Ovary (tissue), 9 donors: ENCODE results near the gene MAPK7. TPM values are rescaled to one million over a fixed set of nuclear protein-coding genes. Genes with fewer than 3 reads are reported as not detected.

ENCODE experiments used
- DNase-seq, 5 donors: peaks; one replicate each; pipeline ENCODE4 v3.0.0-alpha.2; 2019 to 2020
- H3K27ac ChIP-seq, 2 donors: fragments of 200-600 bp; one replicate each; pipeline versions ENCODE4 v1.5.1 to v1.8.0; 2019 to 2022
- H3K27me3 ChIP-seq: fragments of 200-600 bp; one replicate; pipeline ENCODE4 v1.8.0; 2022
- H3K36me3 ChIP-seq: fragments of 200-600 bp; sonication (generic); one replicate; pipeline ENCODE4 v1.5.1; 2019
- H3K4me1 ChIP-seq: one replicate; pipeline ENCODE4 v1.8.1; 2013; ENCODE audit warnings: mild to moderate bottlenecking, moderate library complexity; ENCODE audit not compliant: insufficient read depth
- H3K4me3 ChIP-seq: fragments of 200-600 bp; sonication (generic); one replicate; pipeline ENCODE4 v1.5.1; 2017
- H3K9me3 ChIP-seq, 2 donors: fragments of 200-600 bp in 1 of 2; sonication (generic) in 1 of 2; one replicate each; pipeline versions ENCODE4 v1.5.1 to v1.8.1; 2013 to 2019; ENCODE audit warnings: mild to moderate bottlenecking in 1 of 2, moderate library complexity in 1 of 2
- CTCF ChIP-seq, 3 donors: fragments of 450-650 bp in 2 of 3; fragments of 200-600 bp in 1 of 3; IDR thresholded peaks; one replicate each; pipeline versions ENCODE4 v1.5.1 to v1.8.0; 2016 to 2022; ENCODE audit warnings: antibody characterized with exemption in 3 of 3, mild to moderate bottlenecking in 1 of 3
- EP300 ChIP-seq: sonication (generic); formaldehyde crosslinking; IDR thresholded peaks from one replicate; pipeline ENCODE4 v1.6.1; 2017; ENCODE audit warnings: antibody characterized with exemption
- POLR2A ChIP-seq: fragments of 450-650 bp; IDR thresholded peaks from one replicate; pipeline ENCODE4 v1.6.1; 2017; ENCODE audit warnings: antibody characterized with exemption, mild to moderate bottlenecking, moderate library complexity
- WGBS, 3 donors: extraction: QIAGEN DNeasy Blood & Tissue Kit in 1 of 3; methylation state at CpG; one replicate each; pipeline versions ENCODE4 v1.1.5 to v1.1.7; 2013 to 2017; 5-methylcytosine and 5-hydroxymethylcytosine counted together
- intact Hi-C, 4 donors: fragments of 100-400 bp; cut with DNase I; formaldehyde crosslinking; loops; one replicate each; pipeline versions ENCODE4 v1.11.0 to v1.15.1; 2022 to 2023
- polyA plus RNA-seq, 2 donors: library from polyadenylated mRNA; stranded (reverse); fragments of 200-250 nt in 1 of 2; fragments of 350-450 nt in 1 of 2; fragmentation: Illumina TruSeq in 1 of 2; extraction: RNeasy Lipid Tissue Mini Kit (QIAGEN cat#74804) in 1 of 2; gene quantifications; one replicate each; pipeline ENCODE4 v1.2.3, GENCODE V29; 2013 to 2014
- total RNA-seq, 7 donors: library from RNA; depleted of rRNA in 2 of 7; stranded (reverse); fragments of >200 nt in 2 of 7; fragmentation: NEBNext Ultra II Directional in 3 of 7; extraction: Animal tissue kit (Norgen Biotek cat#: 25700) in 3 of 7; gene quantifications; one replicate each; pipeline versions ENCODE4 v1.1.0 to v1.2.4, GENCODE V29; 2016 to 2023
- donor health status: DM: no; HTN: no; CAD: no; lungs with moderate emphysema.
- donor health status: DM: no; HTN: no; CAD: no.
- donor health status: Bipolar disorder and iron deficiency.
- donor health status: DM: yes; HTN: yes; CAD: no.
- donor health status: DM: no; HTN: no; CAD: no.
- donor health status: DM: yes; HTN: yes; CAD: no.

MAPK7 gene
- total and polyA plus RNA-seq, 9 donors = 14.3 to 74.6 (median 39.3) TPM

GRCh38 chr17:19363114-19363438, 15.2 kb upstream of the MAPK7 start:
- TF ChIP-seq EP300 = no peak
- intact Hi-C loops = loop anchor here (2.0 to 10.0 kb wide), 5 partner anchors 84 to 404 kb away; no protein-coding TSS in a partner anchor
- H3K27ac ChIP-seq = peak overlapping the region; percentile 57 to 90
- no peaks in the 10 kb centered on the region for H3K9me3 ChIP-seq
- DNase-seq = no peak
- H3K4me1 ChIP-seq = peaks cover 2% of the 10 kb centered on the region
- H3K4me3 ChIP-seq = peak overlapping the region; percentile 84
- no peaks in the 10 kb centered on the region for H3K27me3 ChIP-seq
- WGBS, 3 donors = 11 to 24% (median 12%) methylated on average over 14 of the region's 14 CpGs
- no peaks in the 10 kb centered on the region for H3K36me3 ChIP-seq

GRCh38 chr17:19363460-19364035, 14.8 kb upstream of the MAPK7 start:
- no peaks in the 10 kb centered on the region for H3K27me3 ChIP-seq
- H3K9me3 ChIP-seq = no peaks in the 10 kb centered on the region
- no peaks in the 10 kb centered on the region for H3K36me3 ChIP-seq
- no peak for TF ChIP-seq POLR2A
- no peak for TF ChIP-seq CTCF (IDR thresholded peaks at IDR 0.05)
- TF ChIP-seq EP300 = no peak
- 53 to 65% (median 63%) methylated on average over 6 of the region's 6 CpGs for WGBS, 3 donors
- intact Hi-C loops = loop anchor here (1.0 to 10.0 kb wide), 6 partner anchors 83 to 404 kb away; no protein-coding TSS in a partner anchor
- no peak overlapping the region for H3K4me3 ChIP-seq
- no peak overlapping the region for H3K27ac ChIP-seq
- DNase-seq = peak in 3 of 5 donors; percentile 17 to 33 (median 19)
- H3K4me1 ChIP-seq = peaks cover 2% of the 10 kb centered on the region

GRCh38 chr17:19364699-19365498, 13.4 kb upstream of the MAPK7 start:
- H3K4me1 ChIP-seq = peaks cover 2% of the 10 kb centered on the region
- 59 to 68% (median 64%) methylated on average over 14 of the region's 14 CpGs for WGBS, 3 donors
- no peaks in the 10 kb centered on the region for H3K36me3 ChIP-seq
- intact Hi-C loops = loop anchor here (1.0 to 10.0 kb wide), 5 partner anchors 82 to 402 kb away; no protein-coding TSS in a partner anchor
- H3K27ac ChIP-seq = no peak overlapping the region
- no peak for TF ChIP-seq EP300
- no peak for TF ChIP-seq CTCF (IDR thresholded peaks at IDR 0.05)
- TF ChIP-seq POLR2A = no peak
- no peaks in the 10 kb centered on the region for H3K27me3 ChIP-seq
- no peaks in the 10 kb centered on the region for H3K9me3 ChIP-seq
- H3K4me3 ChIP-seq = no peak overlapping the region
- DNase-seq = peak in 3 of 5 donors; percentile 19 to 36 (median 31)

- Histone ChIP-seq H3K9me3 (no peaks in the 10 kb centered on the region), H3K27me3 (no peaks in the 10 kb centered on the region), H3K36me3 (no peaks in the 10 kb centered on the region), H3K27ac (no peak overlapping the region), H3K4me1 (peaks cover 2% of the 10 kb centered on the region), H3K4me3 (no peak overlapping the region)
- WGBS, 3 donors = 78 to 82% (median 80%) methylated on average over 4 of the region's 4 CpGs
- DNase-seq = no peak
- intact Hi-C loops = loop anchor here in 2 of 4 donors (10.0 kb wide), 2 partner anchors 389 to 399 kb away; no protein-coding TSS in a partner anchor
- no peak for TF ChIP-seq POLR2A
- TF ChIP-seq EP300 = no peak
- no peak for TF ChIP-seq CTCF (IDR thresholded peaks at IDR 0.05)
These were observed 12.8 kb upstream of the MAPK7 start for GRCh38 chr17:19365499-19365817.
